Measurements from ENCODE around the gene ABHD16A.

The ABHD16A gene

GRCh38 chr6:31702819-31703716 is at the start of gene ABHD16A:
TSS of gene ABHD16A (minus strand) at chr6:31703324. CDS start at chr6:31703281, 43 bp downstream.
- peak; percentile 99 for DNase-seq (ENCODE audit: low read depth)

- DNase-seq (ENCODE audit: low read depth), result peak; percentile 88
Measured at GRCh38 chr6:31752739-31753319, 49.7 kb upstream of the ABHD16A start.

GRCh38 chr6:31750411-31751022 is 47.4 kb upstream of the ABHD16A start:
- DNase-seq (ENCODE audit: low read depth), result peak; percentile 86

- no peak for DNase-seq (ENCODE audit: low read depth)
Measured at GRCh38 chr6:31749301-31750036, 46.3 kb upstream of the ABHD16A start.

GRCh38 chr6:31744422-31744821 is 41.3 kb upstream of the ABHD16A start:
- DNase-seq (ENCODE audit: low read depth), result no peak

GRCh38 chr6:31742894-31743293 is 39.8 kb upstream of the ABHD16A start:
- DNase-seq (ENCODE audit: low read depth), result no peak

- DNase-seq (ENCODE audit: low read depth), result no peak
Measured at GRCh38 chr6:31741815-31742214, 38.7 kb upstream of the ABHD16A start.

- DNase-seq (ENCODE audit: low read depth), result no peak
Measured at GRCh38 chr6:31740397-31741223, 37.5 kb upstream of the ABHD16A start.

- peak; percentile 99 for DNase-seq (ENCODE audit: low read depth)
Measured at GRCh38 chr6:31739639-31740396, 36.7 kb upstream of the ABHD16A start, which contains the start of gene MSH5. TSS of gene MSH5 (plus strand) at chr6:31740005. CDS start at chr6:31740467, 462 bp downstream.

GRCh38 chr6:31737991-31738979 is 35.2 kb upstream of the ABHD16A start:
- DNase-seq (ENCODE audit: low read depth), result peak; percentile 94

GRCh38 chr6:31737315-31737990 is 34.3 kb upstream of the ABHD16A start:
- DNase-seq (ENCODE audit: low read depth), result no peak

GRCh38 chr6:31736768-31737314 is 33.7 kb upstream of the ABHD16A start:
- DNase-seq (ENCODE audit: low read depth), result no peak

GRCh38 chr6:31736021-31736767 is 33.1 kb upstream of the ABHD16A start, which contains the start of gene CLIC1:
TSS of gene CLIC1 (minus strand) at chr6:31736530. CDS start at chr6:31736300, 230 bp downstream.
- DNase-seq (ENCODE audit: low read depth), result peak; percentile 85

GRCh38 chr6:31734821-31735406 is 31.8 kb upstream of the ABHD16A start:
- DNase-seq (ENCODE audit: low read depth), result peak; percentile 79

- DNase-seq (ENCODE audit: low read depth), result no peak
Measured at GRCh38 chr6:31734247-31734820, 31.2 kb upstream of the ABHD16A start.

- no peak for DNase-seq (ENCODE audit: low read depth)
Measured at GRCh38 chr6:31733734-31734133, 30.6 kb upstream of the ABHD16A start.

GRCh38 chr6:31732029-31732428 is 28.9 kb upstream of the ABHD16A start:
- DNase-seq (ENCODE audit: low read depth), result no peak

Data from iris pigment epithelial cell (primary cell).